Activated CD4-positive, alpha-beta T cell treated with anti-CD3 and anti-CD28 coated beads for 24 hours (primary cell): ENCODE results near the gene DUSP5.
A peak's percentile ranks its signal among the peaks of the same experiment; 100 is the strongest.

Source experiments
- DNase-seq, 2 donors: peaks; one replicate each; pipeline ENCODE4 v3.0.0-alpha.2; 2020; ENCODE audit warnings: low read depth in 2 of 2

Gene DUSP5

DNA sequence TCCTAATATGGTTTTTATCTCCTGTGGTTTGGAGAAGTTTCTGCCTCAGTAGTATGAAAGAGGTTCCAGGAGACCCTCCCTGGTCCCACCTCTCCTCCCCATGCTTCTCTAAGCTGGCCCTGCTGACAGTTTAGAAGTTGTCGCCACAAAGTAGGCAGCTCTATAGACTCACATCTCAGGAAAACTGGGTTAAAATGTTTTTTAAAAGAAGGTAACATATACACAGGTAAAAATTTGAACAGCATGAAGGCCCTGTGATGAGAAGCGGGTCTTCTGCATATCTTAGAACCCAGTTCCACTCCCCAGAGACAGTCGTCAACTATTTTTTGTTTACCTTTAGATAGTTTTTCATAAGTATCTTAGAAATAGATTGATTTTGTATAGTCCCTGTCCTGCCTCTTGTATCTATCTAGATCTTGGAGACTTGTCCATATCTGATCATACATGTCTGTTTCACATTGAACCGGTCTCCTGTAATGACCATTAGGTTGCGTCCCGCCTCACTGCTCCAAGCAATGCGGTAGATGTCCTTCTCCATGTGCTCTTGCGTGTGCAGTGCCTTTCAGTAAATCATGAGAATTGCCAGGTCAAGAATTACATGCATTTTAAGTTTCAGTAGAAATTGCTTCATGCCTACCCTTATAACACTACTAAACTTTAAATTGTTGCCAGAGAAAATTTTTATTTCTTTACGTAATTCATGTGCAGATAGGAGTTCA lies 2.2 kb downstream of the DUSP5 start:
- DNase-seq: no peak

GRCh38 chr10:110500515-110500905 lies 2.8 kb downstream of the DUSP5 start:
- DNase-seq: no peak

DNA sequence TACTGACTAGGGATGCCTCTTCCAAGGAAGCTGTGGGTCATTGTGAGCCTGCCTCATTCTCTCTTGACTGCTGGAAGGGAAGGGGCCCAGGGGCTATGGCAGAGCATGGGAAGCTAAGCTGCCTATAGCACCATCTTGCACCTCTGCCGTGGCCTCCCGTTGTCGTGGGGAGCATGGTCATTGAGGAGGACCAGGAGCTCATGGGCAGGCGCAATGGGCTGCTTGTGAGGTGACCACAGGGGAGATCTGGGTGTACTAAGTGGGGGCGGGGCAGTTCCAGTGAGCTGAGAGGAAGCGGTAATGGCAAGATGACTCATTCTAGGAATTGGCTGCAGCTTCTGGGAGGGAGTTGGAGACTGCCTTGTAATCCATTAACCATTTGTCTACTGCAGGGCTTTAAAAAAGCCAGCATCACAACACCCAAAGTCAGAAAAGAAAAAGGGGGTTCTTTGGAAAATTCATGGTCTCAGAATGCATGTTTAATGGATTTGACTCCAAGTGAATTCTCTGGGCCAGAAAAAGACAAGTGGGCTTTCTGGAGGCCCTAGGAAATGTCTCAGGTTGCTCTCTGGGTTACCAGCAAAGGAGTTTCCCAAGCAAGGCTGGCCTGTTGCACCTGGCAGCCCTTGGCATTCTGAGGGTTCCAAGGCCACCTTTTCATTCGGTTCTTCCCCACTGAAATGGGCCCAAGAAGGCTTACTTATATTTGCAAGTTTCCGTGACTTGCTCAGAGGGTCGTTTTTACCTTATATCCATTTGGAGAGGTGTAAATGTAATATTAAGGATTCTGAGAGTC lies 3.6 kb downstream of the DUSP5 start:
- DNase-seq: peak in 1 of 2 donors; percentile 52

- no peak for DNase-seq
These were observed 4.6 kb downstream of the DUSP5 start for GRCh38 chr10:110502072-110502845.

- no peak for DNase-seq
These were observed 5.2 kb downstream of the DUSP5 start for GRCh38 chr10:110502851-110503301.

GRCh38 chr10:110503528-110504110 lies 5.9 kb downstream of the DUSP5 start:
- no peak for DNase-seq

DNA sequence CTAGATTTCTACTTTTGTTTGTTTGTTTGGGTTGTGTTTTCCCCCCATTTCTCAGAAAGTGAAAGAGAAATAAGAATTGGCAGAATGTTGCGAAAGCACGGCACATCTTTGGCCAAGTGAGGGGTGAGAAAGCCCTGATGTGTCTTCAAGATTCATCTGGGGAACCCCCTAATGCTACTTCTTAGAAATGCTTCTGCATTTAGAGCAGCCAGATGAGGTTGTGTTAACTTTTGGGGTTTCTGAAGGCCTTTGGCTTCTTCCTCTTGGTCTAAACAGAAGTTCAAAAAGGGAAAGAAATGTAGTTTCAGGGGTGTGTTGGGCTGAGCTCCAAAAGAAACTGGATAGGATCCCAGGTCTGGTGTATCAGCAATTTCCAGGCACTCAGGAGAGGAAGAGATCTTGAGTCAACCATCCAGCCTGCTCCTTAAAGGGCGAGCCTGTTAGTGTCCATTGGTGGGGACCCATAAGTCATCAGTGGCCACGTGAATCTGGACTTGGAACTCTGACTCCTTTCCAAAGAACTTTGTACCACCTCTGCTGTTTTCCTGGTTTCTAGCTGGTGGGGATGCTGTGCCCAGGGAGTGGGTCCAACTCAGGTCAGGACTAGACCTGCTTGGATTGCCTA lies 6.5 kb downstream of the DUSP5 start:
- DNase-seq: no peak

- no peak for DNase-seq
These were observed 7.5 kb downstream of the DUSP5 start for GRCh38 chr10:110505130-110505770.

DNA sequence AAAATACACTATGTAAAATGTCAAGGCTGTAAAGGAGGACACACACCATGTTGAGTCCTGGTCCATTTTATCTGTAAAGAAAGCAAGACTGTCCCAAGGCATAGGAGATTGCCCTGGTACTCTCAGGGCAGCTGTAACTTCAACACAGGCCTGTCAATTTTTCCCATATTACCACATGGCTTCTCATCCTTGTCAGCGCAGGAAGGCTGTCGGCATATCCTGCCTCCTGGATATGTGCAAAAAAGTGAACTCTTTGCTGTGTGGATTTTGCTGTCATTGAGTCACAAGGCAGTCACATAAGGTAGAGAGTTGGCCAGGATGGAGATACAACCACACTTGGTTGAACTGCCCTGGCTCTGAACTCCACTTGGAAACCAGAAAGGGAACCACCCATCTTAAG lies 8.7 kb downstream of the DUSP5 start:
- no peak for DNase-seq

GRCh38 chr10:110507346-110507745 lies 9.6 kb downstream of the DUSP5 start:
- DNase-seq: no peak

GRCh38 chr10:110508159-110508788 lies 10.6 kb downstream of the DUSP5 start:
- no peak for DNase-seq

- DNase-seq: no peak
These were observed 11.3 kb downstream of the DUSP5 start for GRCh38 chr10:110508806-110509544.

- DNase-seq: no peak
These were observed 11.9 kb downstream of the DUSP5 start for GRCh38 chr10:110509560-110509959.

GRCh38 chr10:110510086-110510485 lies 12.4 kb downstream of the DUSP5 start:
- no peak for DNase-seq

GRCh38 chr10:110510730-110511129 lies 13.0 kb downstream of the DUSP5 start:
- no peak for DNase-seq

GRCh38 chr10:110511734-110512449 lies 14.2 kb downstream of the DUSP5 start:
- no peak for DNase-seq

DNA sequence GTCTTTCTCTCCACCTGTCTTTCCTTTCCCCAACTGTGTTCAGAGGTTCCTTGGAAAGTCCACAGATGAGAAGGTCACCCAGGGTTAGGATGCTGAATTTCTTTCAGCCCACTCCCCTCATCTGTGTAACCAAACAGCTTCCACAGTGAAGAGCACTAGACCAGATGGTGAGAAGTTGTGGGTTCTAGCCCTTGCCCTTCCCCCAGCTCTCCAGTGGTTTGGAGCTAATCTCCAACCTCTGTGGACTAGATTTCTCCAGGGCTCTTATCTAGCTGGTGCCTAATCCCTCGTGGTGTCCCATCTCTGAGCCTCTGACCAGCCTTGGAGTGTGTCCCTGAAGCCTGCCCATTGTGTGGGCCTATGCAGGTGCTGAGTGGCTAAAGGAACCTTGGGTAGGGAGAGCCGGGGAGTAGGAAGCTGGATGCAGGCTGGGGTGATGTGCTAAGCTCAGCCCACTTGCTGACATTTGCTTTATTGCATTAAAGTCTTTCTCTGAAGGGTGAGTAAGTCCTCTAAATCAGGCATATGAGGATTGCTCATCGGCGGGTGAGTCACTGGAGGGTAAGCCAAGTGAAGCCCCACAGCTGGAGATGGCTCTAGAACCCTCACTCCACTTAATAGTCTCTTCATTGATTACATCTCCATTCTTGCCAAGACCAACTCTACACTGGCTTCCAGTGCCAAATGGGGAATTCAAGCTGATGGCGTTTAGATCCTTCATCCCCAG lies 14.9 kb downstream of the DUSP5 start:
- DNase-seq: no peak

- DNase-seq: no peak
These were observed 16.2 kb downstream of the DUSP5 start for GRCh38 chr10:110513949-110514348.

GRCh38 chr10:110514848-110515247 lies 17.1 kb downstream of the DUSP5 start:
- DNase-seq: no peak
